ENCODE measurements around the gene CCNI.

DNA sequence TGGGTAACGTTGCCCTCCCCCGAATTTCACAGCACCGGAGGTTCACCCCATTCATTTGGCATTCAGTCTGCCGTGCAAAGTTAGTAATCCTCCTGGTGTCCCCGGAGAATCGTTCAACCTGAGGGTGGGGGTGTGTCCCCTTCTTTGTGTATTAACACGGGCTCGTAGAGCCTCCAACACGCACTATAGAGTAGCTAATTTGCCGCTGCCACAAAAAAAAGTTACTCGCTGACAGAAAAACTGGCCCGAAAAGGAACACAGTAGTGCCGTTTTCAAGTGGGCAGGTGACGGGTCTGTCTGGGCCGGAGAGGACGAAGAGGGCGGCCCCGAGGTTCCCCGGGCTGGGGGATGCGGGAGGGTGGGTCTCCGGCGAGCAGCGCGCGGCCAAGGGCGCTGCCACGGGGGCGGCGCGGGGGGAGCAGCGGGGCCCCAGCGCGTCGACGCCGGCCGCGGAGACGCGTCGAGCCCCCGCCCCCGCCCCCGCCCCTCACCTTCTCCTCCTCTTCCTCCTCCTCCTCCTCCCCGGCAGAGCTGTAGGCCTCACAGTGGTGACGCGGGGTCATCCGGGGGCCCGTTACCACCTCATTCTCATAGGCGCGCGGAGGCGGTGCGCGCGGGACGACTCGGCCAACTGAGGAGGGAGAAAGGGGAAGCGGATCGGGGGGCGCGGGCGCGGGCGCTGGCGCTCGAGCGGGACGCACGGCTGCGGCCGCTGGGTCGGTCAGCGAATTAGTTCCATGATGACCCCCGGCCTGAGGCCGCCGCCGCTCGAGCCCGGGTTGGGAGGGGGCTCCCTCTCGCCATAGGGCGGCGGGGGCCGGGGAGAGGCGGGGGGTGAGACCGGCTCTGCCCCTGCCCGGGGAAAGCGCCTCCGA is 571 bp downstream of the CCNI start:
- TF ChIP-seq, protein P1, sequence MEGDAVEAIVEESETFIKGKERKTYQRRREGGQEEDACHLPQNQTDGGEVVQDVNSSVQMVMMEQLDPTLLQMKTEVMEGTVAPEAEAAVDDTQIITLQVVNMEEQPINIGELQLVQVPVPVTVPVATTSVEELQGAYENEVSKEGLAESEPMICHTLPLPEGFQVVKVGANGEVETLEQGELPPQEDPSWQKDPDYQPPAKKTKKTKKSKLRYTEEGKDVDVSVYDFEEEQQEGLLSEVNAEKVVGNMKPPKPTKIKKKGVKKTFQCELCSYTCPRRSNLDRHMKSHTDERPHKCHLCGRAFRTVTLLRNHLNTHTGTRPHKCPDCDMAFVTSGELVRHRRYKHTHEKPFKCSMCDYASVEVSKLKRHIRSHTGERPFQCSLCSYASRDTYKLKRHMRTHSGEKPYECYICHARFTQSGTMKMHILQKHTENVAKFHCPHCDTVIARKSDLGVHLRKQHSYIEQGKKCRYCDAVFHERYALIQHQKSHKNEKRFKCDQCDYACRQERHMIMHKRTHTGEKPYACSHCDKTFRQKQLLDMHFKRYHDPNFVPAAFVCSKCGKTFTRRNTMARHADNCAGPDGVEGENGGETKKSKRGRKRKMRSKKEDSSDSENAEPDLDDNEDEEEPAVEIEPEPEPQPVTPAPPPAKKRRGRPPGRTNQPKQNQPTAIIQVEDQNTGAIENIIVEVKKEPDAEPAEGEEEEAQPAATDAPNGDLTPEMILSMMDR (IDR thresholded peaks at IDR 0.05), result no peak
- TF ChIP-seq POLR2A (IDR thresholded peaks at IDR 0.05), result peak in 1 of 2 donors; percentile 56
